ENCODE results near the gene ARHGAP42.

ARHGAP42 gene

DNA sequence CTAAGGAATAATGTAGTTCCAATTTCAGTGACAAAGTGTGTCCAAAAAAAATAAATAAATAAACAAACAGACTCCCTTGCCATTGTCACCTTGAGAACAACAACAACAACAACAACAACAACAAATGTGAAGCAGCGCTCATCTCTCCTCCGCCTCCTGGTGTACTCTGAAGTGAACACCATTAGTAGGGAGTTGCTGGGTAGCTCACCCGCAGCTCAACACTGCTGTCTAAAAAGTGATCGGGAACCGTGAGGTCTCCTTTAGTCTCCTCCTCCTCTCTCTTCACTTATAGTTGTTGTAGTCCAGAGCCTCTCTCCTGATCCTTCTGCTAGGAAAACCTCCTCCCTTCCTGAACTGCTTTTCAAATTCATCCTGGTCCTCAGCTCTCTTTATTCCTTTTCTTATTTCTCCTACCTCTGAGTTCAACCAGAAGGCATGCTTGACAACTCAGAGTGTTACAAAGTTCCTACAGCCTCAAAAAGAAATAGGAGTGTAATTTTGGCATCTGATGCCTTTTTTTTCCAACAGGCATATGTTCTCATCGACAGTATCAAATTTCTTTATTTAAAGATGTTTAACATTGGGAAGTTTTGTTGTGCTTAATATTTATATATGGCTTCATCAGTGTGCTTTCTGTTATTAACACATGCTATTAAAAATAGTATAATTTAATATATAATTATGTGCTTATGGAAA lies 227.5 kb downstream of the ARHGAP42 start:
- no peak for TF ChIP-seq CTCF (IDR thresholded peaks at IDR 0.05; ENCODE audit: control insufficient read depth, insufficient read depth, low read depth, low read length, missing control alignments)
- no peak overlapping the region for H3K4me3 ChIP-seq (ENCODE audit: control insufficient read depth, low read depth, low read length)
- DNase-seq (ENCODE audit: low read depth) = no peak

DNA sequence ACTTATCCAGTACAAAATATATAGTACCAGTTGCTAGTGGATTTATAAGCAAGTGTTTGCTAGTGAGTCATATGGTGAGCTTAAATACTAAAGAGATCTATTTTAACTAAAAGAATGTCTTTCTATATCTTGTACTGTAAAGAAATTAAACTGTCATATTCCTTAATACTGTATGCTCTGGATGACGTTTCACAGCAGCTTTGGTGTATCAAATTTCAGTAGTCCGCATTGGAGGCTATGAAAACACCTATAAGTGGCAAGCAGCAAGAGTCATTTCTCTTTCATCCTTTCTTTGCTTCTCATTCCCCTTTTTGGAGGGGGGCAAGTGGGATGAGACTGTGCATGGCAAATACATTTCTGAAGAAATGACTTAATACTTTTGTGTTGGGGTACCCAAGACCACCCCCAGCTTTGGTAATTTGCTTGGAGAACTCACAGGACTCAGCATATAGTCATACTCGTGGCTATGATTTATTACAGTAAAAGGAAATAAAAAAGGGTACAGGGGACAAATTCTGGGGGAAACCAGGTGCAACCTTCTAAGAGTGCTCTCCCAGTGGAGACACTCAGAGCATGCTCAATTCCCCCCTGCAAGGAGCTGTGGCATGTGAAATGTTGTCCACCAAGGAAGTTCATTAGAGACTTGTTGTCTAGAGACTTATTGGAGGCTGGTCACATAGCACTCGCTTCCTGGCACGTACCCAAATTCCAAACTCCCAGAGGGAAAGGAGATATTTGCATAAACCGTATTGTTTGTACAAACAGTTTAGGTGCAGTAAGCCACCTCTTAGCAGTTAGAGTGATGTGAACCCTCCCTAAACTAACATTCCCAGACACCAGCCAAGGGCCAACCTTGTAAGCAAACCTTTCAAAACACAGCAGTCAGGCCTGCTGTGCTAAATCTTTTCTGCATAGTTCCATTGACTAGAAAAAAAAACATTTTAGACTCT lies 231.7 kb downstream of the ARHGAP42 start:
- no peak for DNase-seq (ENCODE audit: low read depth)
- no peak for TF ChIP-seq CTCF (IDR thresholded peaks at IDR 0.05; ENCODE audit: control insufficient read depth, insufficient read depth, low read depth, low read length, missing control alignments)

GRCh38 chr11:100920593-100920992 lies 233.5 kb downstream of the ARHGAP42 start:
- no peak for DNase-seq (ENCODE audit: low read depth)
- H3K4me3 ChIP-seq (ENCODE audit: control insufficient read depth, low read depth, low read length) = no peak overlapping the region
- no peak for TF ChIP-seq CTCF (IDR thresholded peaks at IDR 0.05; ENCODE audit: control insufficient read depth, insufficient read depth, low read depth, low read length, missing control alignments)

More for the DNA sequence above, 231.7 kb downstream of the ARHGAP42 start:
- no peak overlapping the region for H3K4me3 ChIP-seq (ENCODE audit: control insufficient read depth, low read depth, low read length)

- DNase-seq (ENCODE audit: low read depth) = no peak
- no peak overlapping the region for H3K4me3 ChIP-seq (ENCODE audit: control insufficient read depth, low read depth, low read length)
- TF ChIP-seq CTCF (IDR thresholded peaks at IDR 0.05; ENCODE audit: control insufficient read depth, insufficient read depth, low read depth, low read length, missing control alignments) = no peak
Measured at GRCh38 chr11:100922121-100922520, 235.0 kb downstream of the ARHGAP42 start.

DNA sequence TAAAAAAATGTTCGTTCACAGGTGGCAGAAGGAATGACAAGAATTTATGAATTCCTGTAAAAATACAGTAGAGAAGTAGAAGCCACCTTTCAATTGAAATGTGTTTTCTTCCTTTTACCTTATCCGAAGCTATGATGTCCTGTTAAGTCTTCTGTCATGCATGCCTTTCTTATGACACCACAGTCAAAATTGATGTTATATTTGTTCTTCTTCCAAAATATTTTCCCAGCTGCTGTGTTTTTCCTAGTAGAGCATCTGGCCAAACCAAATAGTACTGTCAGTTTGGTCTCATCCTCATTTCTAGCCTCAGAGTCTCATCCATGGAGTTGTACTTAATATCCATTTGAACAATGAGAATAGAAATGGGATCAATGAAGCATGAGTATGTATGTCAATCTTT lies 236.5 kb downstream of the ARHGAP42 start:
- no peak for TF ChIP-seq CTCF (IDR thresholded peaks at IDR 0.05; ENCODE audit: control insufficient read depth, insufficient read depth, low read depth, low read length, missing control alignments)
- H3K4me3 ChIP-seq (ENCODE audit: control insufficient read depth, low read depth, low read length) = no peak overlapping the region
- no peak for DNase-seq (ENCODE audit: low read depth)

DNA sequence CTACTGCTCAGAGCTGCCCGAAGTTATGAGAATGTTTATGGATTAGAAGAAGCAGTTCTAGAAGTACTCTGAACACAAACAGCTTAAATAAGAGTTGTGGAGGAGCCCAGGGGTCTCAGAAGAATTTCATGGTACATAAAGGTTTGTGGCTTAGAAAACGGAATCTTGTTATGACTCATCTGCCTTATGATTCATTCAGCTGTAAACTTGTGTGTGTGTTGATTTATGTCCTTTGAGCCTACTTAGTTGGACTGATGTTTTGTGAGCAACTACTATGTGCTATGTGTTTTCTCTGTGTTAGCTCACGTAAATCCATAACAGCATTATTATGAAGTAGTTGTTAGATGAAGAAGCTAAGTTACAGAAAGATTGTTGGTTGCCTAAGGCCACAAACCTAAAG lies 238.8 kb downstream of the ARHGAP42 start:
- no peak for DNase-seq (ENCODE audit: low read depth)
- no peak for TF ChIP-seq CTCF (IDR thresholded peaks at IDR 0.05; ENCODE audit: control insufficient read depth, insufficient read depth, low read depth, low read length, missing control alignments)
- H3K4me3 ChIP-seq (ENCODE audit: control insufficient read depth, low read depth, low read length) = no peak overlapping the region
